Activated CD4-positive, CD25-positive, alpha-beta regulatory T cell treated with anti-CD3 and anti-CD28 coated beads, Interleukin-2, amount 50 U/mL, for 24 hours (primary cell): ENCODE data around the gene CPHXL2.

ENCODE experiments used
- ATAC-seq, 2 donors: fragments of 150-1000 bp; cut with Tn5 transposase; one replicate each; pipeline ENCODE4 v1.10.0; 2021; ENCODE audit warnings: mild to moderate bottlenecking in 1 of 2, moderate library complexity in 1 of 2

The CPHXL2 gene

DNA sequence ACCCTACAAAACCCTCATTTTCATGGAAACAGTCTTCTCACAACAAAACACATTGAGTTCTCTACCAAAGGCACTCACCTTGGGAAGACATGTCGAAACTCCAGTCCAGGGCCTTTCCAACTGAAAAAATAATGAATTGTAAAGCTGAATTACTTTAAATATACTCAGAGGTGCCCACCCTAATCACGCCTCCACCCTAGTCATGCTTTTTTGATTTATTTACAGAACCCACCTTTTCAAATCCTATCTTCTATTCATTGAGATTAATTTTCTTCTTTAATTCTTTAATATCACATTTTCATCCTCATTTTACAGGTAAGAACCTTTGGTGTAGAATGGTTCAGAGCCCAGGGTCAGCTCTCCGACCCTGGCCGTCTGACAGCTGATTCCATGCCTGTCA, at the start of gene CPHXL2:
CPHXL2 (minus strand) TSS at position 101 of the 400 bp plus-strand sequence; CDS start at position 91, 10 bp downstream.
- no peak for ATAC-seq

- no peak for ATAC-seq
These were observed 49.6 kb upstream of the CPHXL2 start, which contains the start of gene CPHXL for GRCh38 chr16:75726390-75726789. CPHXL (minus strand) TSS chr16:75726490; CDS start chr16:75726442, 48 bp downstream.

DNA sequence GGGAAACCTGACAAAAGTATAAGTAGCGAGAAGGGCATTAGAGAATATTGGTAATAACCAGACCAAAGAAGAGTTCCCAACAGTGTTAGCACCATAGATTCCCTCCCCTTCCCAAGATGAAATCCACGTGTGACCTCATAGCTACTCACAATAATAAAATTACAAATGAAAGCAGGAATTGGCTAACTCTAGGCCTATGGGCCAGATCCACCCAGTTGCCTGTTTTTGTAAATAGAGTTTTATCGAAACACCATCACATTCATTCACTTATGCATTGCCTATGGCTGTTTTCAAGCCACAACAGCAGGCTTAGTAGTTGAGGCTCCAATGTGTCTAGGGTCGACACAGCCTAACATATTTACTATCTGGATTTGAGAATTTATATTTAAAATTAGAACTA, 41.6 kb upstream of the CPHXL2 start:
- ATAC-seq = no peak

DNA sequence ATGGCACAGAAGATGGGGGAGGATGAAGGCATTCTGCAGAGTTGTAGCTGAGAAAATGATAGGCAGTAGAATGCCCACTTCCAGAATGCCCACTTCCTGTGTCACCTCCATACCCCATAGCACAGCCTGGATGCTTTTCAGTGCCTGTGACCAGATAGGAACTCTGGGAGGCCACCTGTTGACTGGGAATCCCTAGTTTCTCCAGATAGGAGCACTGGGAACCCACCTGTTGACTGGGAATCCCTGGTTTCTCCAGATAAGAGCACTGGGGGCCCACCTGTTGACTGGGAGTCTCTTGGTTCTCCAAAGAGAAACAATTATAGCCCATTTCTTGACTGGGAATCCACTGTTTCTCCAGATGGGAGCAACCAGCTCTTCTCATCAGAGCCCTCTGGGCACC, 37.9 kb upstream of the CPHXL2 start:
- no peak for ATAC-seq

- ATAC-seq = no peak
These were observed 33.5 kb upstream of the CPHXL2 start for GRCh38 chr16:75710344-75710743.

GRCh38 chr16:75703306-75703705, 26.5 kb upstream of the CPHXL2 start:
- ATAC-seq = no peak

DNA sequence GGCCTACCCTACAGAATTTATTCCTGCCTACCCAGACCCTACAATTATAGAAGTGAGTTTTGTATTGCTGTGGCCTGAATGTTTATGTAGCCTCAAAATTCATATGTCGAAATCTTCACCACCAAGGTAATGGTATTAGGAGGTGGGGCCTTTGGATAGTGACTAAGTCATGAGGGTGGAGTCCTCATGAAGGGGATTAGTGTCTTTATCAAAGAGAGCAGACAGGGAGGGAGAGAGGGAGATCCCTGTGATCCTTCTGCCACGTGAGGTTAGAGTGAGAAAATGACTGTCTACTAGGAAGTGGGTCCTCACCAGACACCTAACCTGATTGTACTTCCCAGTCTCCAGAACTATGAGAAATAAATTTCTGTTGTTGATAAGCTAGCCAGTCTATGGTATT, 25.4 kb upstream of the CPHXL2 start:
- no peak for ATAC-seq

- no peak for ATAC-seq
These were observed 24.6 kb upstream of the CPHXL2 start, which contains the start of gene DUXB for GRCh38 chr16:75701361-75701760. DUXB (minus strand) TSS chr16:75701461; CDS start chr16:75701418, 43 bp downstream.

DNA sequence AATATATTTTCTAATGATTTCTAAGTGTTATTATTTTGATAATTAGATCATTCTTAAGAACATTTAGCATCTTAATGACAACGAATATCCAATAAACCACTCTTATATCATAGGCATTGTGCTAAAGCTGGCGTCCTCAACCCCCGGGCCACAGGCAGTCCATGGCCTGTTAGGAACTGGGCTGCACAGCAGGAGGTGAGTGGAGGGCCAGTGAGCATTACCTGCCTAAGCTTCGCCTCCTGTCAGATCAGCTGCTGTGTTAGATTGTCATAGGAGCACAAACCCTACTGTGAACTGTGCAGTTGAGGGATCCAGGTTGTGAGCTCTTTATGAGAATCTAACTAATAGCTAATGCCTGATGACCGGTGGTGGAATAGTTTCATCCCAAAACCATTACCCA, 20.8 kb upstream of the CPHXL2 start:
- ATAC-seq = no peak

DNA sequence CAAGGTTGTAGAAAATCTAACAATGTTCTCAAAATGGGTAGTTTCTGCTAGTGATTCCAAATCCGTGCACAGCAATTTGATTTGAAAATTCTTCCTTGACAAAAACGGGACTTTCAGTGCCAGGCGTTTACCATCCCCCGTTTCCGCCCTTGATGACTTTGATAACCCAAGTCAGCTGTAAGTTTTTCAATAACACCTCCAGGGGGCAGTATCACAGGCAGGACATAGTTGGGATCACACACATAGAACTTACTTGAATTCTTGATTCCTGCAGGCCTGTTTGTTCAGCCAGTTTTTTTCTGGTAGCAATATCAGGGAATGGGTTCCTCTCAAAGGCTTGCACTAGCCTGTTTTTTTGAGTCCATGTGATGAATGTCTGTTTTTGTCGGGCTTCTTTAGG, 18.9 kb upstream of the CPHXL2 start:
- no peak for ATAC-seq

DNA sequence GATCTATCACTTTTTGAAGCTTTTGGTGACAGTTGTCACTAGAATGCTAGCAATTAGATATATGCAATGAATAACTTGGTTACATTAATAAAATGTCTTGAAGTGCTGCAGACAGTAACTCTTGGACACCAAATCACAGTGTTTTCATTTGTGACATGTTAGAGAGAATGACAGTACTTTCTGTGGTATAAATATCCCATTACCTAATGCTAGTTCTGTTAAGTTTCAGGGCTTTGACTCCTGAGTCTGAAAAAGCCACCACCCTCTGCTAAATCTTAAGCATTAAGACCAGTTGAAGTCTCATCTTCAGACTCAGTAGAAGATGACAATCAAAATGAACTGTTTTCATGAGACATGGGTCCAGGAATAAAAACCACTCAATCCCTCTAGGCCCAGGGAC, 10.6 kb upstream of the CPHXL2 start:
- ATAC-seq = no peak

DNA sequence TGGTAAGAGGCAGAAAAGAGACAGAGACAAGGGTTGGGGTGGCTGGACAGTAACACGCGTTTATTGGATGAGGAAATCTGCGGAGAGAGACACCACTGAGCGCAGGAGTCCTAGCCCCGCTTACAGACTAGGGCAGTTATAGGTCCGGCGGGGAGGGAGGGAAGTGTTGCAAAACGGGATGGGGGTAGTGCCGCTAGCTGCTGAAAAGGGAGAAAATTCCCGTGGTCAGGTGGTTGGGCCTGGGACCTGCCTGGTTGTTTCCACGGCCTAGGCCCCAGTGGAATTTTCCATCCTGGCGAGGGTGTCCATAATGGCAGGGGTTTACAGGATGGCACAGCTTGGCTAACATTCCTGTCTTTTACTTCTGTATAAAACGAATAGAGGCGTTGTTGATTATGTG, 5.5 kb upstream of the CPHXL2 start:
- ATAC-seq = no peak

DNA sequence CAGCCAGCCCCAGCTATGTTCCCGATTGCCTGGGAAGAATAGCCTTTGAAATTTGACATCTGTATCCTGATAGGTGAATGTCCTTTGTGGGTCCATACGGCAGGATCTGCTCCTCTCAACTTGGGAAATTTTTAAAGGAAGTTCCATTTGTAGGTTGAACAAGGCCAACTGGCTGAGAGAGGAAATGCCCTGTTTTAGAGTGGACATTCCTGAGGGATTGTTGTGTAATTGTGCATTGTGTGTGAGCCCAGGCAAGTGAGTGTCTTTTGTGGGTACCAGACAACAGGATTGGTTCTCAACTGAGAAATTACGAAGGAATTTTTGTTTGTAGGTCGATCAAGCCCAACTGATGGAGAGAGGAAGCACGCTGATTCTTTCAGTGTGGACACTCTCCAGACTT, 2.6 kb upstream of the CPHXL2 start:
- ATAC-seq = no peak

- ATAC-seq = no peak
These were observed 9.3 kb downstream of the CPHXL2 start for GRCh38 chr16:75667503-75667902.

- ATAC-seq = no peak
These were observed 16.0 kb downstream of the CPHXL2 start for GRCh38 chr16:75660726-75661302.

GRCh38 chr16:75660321-75660720, 16.5 kb downstream of the CPHXL2 start:
- ATAC-seq = no peak

DNA sequence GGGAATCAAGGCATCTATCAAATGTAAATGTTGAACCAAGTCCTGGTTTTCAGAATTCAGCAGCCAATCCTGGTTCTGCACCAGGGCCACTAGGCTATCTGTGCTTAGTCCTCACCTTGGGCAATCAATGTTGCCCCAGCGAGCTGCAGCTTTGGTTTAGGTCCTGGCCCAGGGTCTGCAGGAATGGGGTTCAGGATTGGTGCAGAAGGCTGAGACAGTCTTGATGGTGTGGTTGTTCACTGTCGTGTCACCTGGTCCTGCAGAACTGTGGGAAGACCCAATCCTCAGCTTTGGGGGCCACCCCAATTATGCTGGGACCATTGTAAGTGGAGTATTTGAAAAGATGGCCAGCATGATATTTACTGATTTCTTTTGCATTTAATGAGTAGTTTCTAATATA, 18.6 kb downstream of the CPHXL2 start:
- ATAC-seq = no peak

DNA sequence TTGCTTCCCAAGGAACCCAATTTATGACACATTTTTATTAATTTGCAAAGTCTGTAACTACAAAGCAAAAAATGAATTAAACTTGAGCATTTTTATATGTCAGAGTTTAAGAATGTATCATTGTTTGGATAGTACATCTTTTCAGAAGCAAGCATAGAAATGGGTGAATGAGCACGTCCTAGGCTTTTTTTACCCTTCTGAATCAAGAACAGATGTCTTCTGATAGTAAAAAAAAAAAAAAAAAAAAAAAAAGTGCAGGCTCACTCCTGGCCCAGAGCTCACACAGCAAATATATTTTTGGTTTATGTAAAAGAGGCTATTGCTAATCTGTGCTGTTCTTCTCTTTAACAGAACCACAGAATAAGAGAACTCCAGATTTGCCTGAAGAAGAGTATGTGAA, 22.9 kb downstream of the CPHXL2 start:
- no peak for ATAC-seq

DNA sequence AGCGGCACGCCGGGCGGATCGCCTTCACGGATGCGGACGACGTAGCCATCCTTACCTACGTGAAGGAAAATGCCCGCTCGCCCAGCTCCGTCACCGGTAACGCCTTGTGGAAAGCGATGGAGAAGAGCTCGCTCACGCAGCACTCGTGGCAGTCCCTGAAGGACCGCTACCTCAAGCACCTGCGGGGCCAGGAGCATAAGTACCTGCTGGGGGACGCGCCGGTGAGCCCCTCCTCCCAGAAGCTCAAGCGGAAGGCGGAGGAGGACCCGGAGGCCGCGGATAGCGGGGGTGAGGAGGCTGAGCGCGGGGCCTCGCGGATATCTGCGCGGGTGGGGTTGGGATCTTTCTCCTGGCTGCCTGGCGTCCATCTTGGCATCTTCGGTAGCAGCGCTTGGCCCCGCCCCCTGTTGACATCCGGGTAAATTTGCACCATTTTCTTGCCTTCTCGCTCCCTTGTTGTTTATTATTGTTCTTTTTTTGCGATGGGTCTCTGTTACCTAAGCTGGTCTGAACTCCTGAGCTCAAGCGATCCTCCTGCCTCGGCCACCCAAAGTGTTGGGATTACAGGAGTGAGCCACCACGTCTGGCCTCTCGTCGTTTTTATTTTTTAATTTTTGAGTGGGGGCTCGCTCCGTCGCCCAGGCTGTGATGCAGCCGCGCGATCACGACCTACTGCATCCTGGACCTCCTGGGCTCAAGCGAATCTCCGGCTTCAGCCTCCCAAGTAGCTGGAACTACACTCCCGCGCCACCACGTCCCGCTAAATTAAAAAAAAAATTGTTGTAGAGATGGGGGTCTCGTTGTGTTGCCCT, 28.3 kb downstream of the CPHXL2 start:
- ATAC-seq = peak; percentile 9 to 30

DNA sequence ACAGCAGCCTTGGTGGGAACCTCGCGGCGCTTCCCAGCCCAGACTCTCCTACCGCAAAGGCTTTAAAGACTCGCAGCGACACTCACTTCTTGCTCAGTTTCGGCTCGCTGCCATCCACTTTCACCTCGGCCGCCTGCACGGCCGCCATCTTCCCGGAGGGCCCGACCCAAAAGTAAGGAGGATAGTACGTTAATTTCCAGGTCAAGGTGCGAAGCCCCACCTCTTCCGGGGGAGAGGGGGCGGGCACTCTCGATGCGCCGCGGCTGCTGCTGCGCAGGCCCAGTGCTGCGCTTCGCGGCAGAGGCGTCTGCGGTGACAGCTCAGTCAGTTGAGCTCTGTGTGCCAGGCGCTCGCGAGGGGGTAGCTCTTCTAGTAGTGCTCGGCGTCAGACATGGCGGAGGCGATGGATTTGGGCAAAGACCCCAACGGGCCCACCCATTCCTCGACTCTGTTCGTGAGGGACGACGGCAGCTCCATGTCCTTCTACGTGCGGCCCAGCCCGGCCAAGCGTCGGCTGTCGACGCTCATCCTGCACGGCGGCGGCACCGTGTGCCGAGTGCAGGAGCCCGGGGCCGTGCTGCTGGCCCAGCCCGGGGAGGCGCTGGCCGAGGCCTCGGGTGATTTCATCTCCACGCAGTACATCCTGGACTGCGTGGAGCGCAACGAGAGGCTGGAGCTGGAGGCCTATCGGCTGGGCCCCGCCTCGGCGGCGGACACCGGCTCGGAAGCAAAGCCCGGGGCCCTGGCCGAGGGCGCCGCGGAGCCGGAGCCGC, 29.1 kb downstream of the CPHXL2 start, which contains the start of the genes KARS1 and TERF2IP:
KARS1 (minus strand) TSS at position 174 of the 773 bp plus-strand sequence; CDS start at position 148, 26 bp downstream.
TERF2IP (plus strand) TSS at position 282 of the 773 bp plus-strand sequence; CDS start at position 392, 110 bp downstream.
- ATAC-seq = peak; percentile 91

- ATAC-seq = peak; percentile 9 to 15
These were observed 29.7 kb downstream of the CPHXL2 start for GRCh38 chr16:75647112-75647491.

DNA sequence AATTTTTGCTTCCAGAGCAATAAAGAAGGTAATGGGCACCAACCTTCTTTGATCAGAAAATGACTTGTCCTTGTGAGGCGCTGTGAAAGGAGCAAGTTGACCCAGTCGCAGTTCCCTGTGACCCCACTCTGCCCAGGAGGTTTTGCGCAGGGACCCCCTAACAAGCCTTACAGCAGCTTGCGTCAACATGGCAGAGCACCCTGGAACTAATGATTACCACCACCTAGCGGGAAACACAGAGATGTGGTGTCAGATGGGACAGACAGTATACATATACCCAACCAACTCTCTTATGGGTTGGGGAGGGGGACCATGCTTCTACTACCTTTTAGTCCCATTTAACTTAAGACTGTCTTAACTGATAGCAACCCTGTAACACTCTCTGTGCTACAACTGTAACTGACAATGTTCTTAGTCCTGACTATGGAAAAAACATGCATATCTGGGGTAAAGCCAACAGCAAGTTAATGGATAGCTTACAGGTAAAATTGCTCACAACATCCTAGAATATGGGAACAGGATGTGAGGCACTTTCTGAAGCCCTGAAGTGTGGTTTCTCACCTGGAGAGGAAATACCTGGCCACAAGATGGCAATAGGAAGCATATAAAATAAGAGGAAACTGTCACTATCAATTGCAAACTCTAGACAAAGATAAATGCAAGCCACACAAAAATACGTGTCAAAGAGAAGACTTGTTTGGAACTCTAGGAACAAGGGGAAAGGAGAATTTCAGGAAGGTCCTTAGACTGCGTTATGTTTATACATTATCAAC, 32.4 kb downstream of the CPHXL2 start:
- ATAC-seq = no peak
